GM23248 (cell line): Measurements from ENCODE around the gene FBXW4. TPM values are rescaled to one million over a fixed set of nuclear protein-coding genes. Genes with fewer than 3 reads are reported as not detected.

Source experiments
- DNase-seq: peaks from one replicate; pipeline ENCODE4 v3.0.0-alpha.2; 2015
- H2AFZ ChIP-seq: fragments of 200-600 bp; sonication (generic); 2 replicates; pipeline ENCODE4 v1.6.1; 2016; ENCODE audit warnings: antibody characterized with exemption
- H3F3A ChIP-seq: fragments of 200-600 bp; sonication (generic); 2 replicates; pipeline ENCODE4 v1.6.1; 2016; ENCODE audit warnings: mild to moderate bottlenecking, antibody characterized with exemption, mixed run types; ENCODE audit not compliant: insufficient read depth
- H3K27ac ChIP-seq: fragments of 200-600 bp; sonication (generic); 2 replicates; pipeline ENCODE4 v1.5.1; 2016; ENCODE audit warnings: mild to moderate bottlenecking
- H3K27me3 ChIP-seq: fragments of 200-600 bp; sonication (generic); replicated peaks from 2 replicates; pipeline ENCODE4 v1.6.1; 2016; ENCODE audit warnings: mild to moderate bottlenecking; ENCODE audit not compliant: insufficient read depth
- H3K36me3 ChIP-seq: fragments of 200-600 bp; sonication (generic); 2 replicates; pipeline ENCODE4 v1.6.1; 2016; ENCODE audit warnings: low read depth, mild to moderate bottlenecking
- H3K4me1 ChIP-seq: fragments of 200-600 bp; sonication (generic); 2 replicates; pipeline ENCODE4 v1.6.1; 2016; ENCODE audit warnings: mild to moderate bottlenecking; ENCODE audit not compliant: insufficient read depth
- H3K4me2 ChIP-seq: fragments of 200-600 bp; sonication (generic); one replicate; pipeline ENCODE4 v1.6.1; 2016; ENCODE audit warnings: mild to moderate bottlenecking; ENCODE audit not compliant: unreplicated experiment
- H3K4me3 ChIP-seq: fragments of 200-600 bp; sonication (generic); 2 replicates; pipeline ENCODE4 v1.5.1; 2016; ENCODE audit warnings: mild to moderate bottlenecking
- H3K79me2 ChIP-seq: fragments of 200-600 bp; sonication (generic); 2 replicates; pipeline ENCODE4 v1.6.1; 2016; ENCODE audit warnings: mild to moderate bottlenecking; ENCODE audit not compliant: insufficient read depth
- H3K9ac ChIP-seq: fragments of 200-600 bp; sonication (generic); 2 replicates; pipeline ENCODE4 v1.6.1; 2016; ENCODE audit warnings: mild to moderate bottlenecking
- H3K9me2 ChIP-seq: fragments of 200-600 bp; sonication (generic); 2 replicates; pipeline ENCODE4 v1.6.1; 2016; ENCODE audit warnings: mixed run types, mild to moderate bottlenecking, moderate library complexity; ENCODE audit not compliant: insufficient read depth
- H3K9me3 ChIP-seq: fragments of 200-600 bp; sonication (generic); one replicate; pipeline ENCODE4 v1.6.1; 2017; ENCODE audit warnings: low read depth
- H4K20me1 ChIP-seq: fragments of 200-600 bp; sonication (generic); 2 replicates; pipeline ENCODE4 v1.6.0; 2016; ENCODE audit not compliant: insufficient read depth
- EZH2 ChIP-seq: fragments of 200-600 bp; sonication (generic); IDR thresholded peaks from 2 replicates; pipeline ENCODE4 v1.6.1; 2018; ENCODE audit warnings: antibody characterized with exemption, mild to moderate bottlenecking; ENCODE audit not compliant: insufficient read depth, poor library complexity, severe bottlenecking
- EZH2phosphoT487 ChIP-seq: fragments of 200-600 bp; sonication (generic); IDR thresholded peaks from 2 replicates; pipeline ENCODE4 v1.6.1; 2018; ENCODE audit warnings: antibody characterized with exemption, moderate library complexity, mild to moderate bottlenecking, low read depth; ENCODE audit not compliant: insufficient read depth
- WGBS, 2 experiments: methylation state at CpG; one replicate each; pipeline ENCODE4 v1.1.6; 2015 to 2017; ENCODE audit warnings: low lambda C conversion rate in 2 of 2, low coverage in 1 of 2; ENCODE audit errors: missing lambda C conversion rate in 2 of 2; 5-methylcytosine and 5-hydroxymethylcytosine counted together
- in situ Hi-C: fragments of 300-500 bp; cut with MboI; formaldehyde crosslinking; loops from 2 replicates; pipeline ENCODE4 v1.15.0; 2020
- polyA plus RNA-seq: library from polyadenylated mRNA; unstranded; fragments of >200 nt; fragmentation: Nextera tagmentation; extraction: Ambion mirVana; gene quantifications from 2 replicates; pipeline ENCODE4 v1.2.1, GENCODE V29; 2016
- total RNA-seq: library from RNA; depleted of rRNA; stranded (reverse); fragments of >200 nt; shearing (Covaris generic); gene quantifications from 2 replicates; pipeline ENCODE4 v1.2.3, GENCODE V29; 2014

FBXW4 gene
- total and polyA plus RNA-seq, 2 experiments from 2014 or later = 4.6 to 18.7 TPM

DNA sequence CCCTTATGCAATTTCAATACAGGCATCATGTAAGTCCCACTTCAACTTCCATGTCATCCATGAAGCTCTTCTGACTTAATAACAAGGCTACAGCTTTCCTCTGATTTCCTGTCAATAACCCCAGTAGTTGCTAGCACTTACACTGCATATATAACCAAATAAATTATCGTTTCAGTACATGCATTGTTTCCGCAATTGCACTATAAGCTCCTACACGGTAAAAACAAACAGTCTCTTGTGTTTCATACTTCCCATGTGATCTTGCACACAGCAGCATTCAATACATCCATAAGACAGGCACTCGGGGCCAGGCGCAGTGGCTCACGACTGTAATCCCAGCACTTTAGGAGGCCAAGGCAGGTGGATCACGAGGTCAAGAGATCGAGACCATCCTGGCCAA lies 41.4 kb downstream of the FBXW4 start:
- in situ Hi-C loops = no loop called here
- Histone ChIP-seq H3K4me2 (no peak overlapping the region), H3K27ac (no peak overlapping the region), H3K9me3 (no peaks in the 10 kb centered on the region), H2AFZ (no peak overlapping the region), H3K4me1 (no peaks in the 10 kb centered on the region), H3K9me2 (no peaks in the 10 kb centered on the region), H3K9ac (no peak overlapping the region), H4K20me1 (no peaks in the 10 kb centered on the region), H3K4me3 (no peak overlapping the region), H3K36me3 (no peaks in the 10 kb centered on the region), H3K27me3 (no peaks in the 10 kb centered on the region), H3F3A (no peaks in the 10 kb centered on the region), H3K79me2 (no peaks in the 10 kb centered on the region)
- WGBS, 2 experiments = 98% methylated on average over 8 of the region's 8 CpGs
- no peak for DNase-seq
- TF ChIP-seq EZH2phosphoT487 (no peak), EZH2 (no peak)

DNA sequence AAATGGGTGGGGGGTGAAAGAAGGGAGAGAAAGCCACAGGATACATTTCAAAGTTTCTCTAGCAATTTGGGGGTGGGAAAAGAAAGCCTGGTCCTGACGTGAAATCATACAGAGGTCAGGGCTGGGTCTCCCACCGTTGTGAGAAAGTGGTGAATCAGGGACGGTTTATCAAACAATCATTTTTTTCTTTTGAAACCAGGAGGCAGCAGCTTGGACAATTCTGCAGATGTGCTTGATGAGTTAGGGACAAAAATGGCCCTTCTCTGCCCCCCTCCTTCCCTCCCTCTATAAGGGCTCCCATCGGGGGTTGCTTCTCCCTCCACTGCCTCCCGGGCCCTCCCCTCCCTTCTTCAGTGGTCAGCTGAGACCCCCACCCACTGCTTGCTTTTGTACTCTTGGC lies 43.6 kb downstream of the FBXW4 start:
- Histone ChIP-seq H3K36me3 (no peaks in the 10 kb centered on the region), H3K27me3 (no peaks in the 10 kb centered on the region), H3K4me1 (no peaks in the 10 kb centered on the region), H3K4me3 (no peak overlapping the region), H3K9ac (no peak overlapping the region), H2AFZ (no peak overlapping the region), H3K9me2 (no peaks in the 10 kb centered on the region), H4K20me1 (no peaks in the 10 kb centered on the region), H3K27ac (no peak overlapping the region), H3F3A (no peaks in the 10 kb centered on the region), H3K9me3 (no peaks in the 10 kb centered on the region), H3K79me2 (no peaks in the 10 kb centered on the region), H3K4me2 (no peak overlapping the region)
- DNase-seq = no peak
- in situ Hi-C loops = no loop called here
- 63 to 67% methylated on average over 5 of the region's 5 CpGs for WGBS, 2 experiments
- TF ChIP-seq EZH2 = no peak
- TF ChIP-seq EZH2phosphoT487 = no peak

DNA sequence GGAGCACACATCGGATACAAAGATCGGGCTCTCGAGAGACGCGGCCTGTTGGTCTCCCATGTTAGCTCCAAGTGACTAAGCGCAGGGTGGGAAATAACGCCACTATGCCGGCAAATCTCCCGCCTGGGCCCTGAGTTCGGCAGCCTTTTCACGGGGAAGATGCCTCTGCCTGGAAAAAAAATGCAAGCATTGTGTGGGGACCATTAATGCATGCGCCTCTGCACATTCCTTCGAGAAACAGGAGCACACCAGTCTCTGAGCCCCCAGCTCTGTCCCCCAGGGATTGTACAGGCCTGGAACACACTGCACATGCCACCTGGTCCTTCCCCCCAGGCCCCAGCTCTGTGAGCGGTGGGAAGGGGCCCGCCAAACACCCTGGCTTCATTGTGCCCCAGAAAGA lies 44.1 kb downstream of the FBXW4 start:
- in situ Hi-C loops = no loop called here
- no peaks in the 10 kb centered on the region for H3K9me3 ChIP-seq
- no peaks in the 10 kb centered on the region for H3K27me3 ChIP-seq
- no peaks in the 10 kb centered on the region for H3K79me2 ChIP-seq
- H3K9ac ChIP-seq = no peak overlapping the region
- H4K20me1 ChIP-seq = no peaks in the 10 kb centered on the region
- no peaks in the 10 kb centered on the region for H3K4me1 ChIP-seq
- no peak for DNase-seq
- WGBS, 2 experiments = 83 to 85% methylated on average over 15 of the region's 15 CpGs
- no peaks in the 10 kb centered on the region for H3F3A ChIP-seq
- H3K36me3 ChIP-seq = no peaks in the 10 kb centered on the region
- no peak overlapping the region for H2AFZ ChIP-seq
- H3K27ac ChIP-seq = no peak overlapping the region
- H3K9me2 ChIP-seq = no peaks in the 10 kb centered on the region
- H3K4me3 ChIP-seq = no peak overlapping the region
- TF ChIP-seq EZH2phosphoT487 (no peak), EZH2 (no peak)
- H3K4me2 ChIP-seq = no peak overlapping the region

- TF ChIP-seq EZH2 (no peak), EZH2phosphoT487 (no peak)
- H3K79me2 ChIP-seq = no peaks in the 10 kb centered on the region
Observed at GRCh38 chr10:101649525-101650085, 45.4 kb downstream of the FBXW4 start.

DNA sequence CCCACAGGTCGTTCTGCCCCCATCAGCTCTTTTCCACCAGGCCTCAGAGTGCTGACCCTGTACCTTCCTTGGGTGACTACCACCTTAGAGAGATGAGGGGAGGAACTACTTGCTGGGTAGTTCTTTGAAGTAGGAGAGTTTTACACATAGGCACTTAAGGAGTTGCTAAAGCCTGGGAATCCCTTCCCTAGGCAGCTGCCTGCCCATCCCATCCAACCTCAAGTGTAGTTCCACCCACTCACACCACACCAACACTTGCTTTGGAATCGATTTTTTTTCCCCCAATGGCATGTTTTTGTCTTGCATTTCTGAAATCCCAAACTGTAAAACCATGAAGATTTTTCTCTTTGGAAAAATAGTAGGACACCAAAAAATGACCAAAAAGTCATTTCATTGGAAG lies 47.7 kb downstream of the FBXW4 start:
- Histone ChIP-seq H3K4me3 (no peak overlapping the region), H3K9ac (no peak overlapping the region), H3K27ac (no peak overlapping the region), H3K9me3 (no peaks in the 10 kb centered on the region), H3K9me2 (no peaks in the 10 kb centered on the region), H3K36me3 (no peaks in the 10 kb centered on the region), H3F3A (no peaks in the 10 kb centered on the region), H3K79me2 (no peaks in the 10 kb centered on the region), H3K4me1 (no peaks in the 10 kb centered on the region), H4K20me1 (no peaks in the 10 kb centered on the region), H2AFZ (no peak overlapping the region), H3K27me3 (no peaks in the 10 kb centered on the region), H3K4me2 (no peak overlapping the region)
- TF ChIP-seq EZH2 (no peak), EZH2phosphoT487 (no peak)
- WGBS, 2 experiments = 95 to 96% methylated on average over 2 of the region's 2 CpGs
- in situ Hi-C loops = no loop called here
- no peak for DNase-seq

More at GRCh38 chr10:101649525-101650085, 45.4 kb downstream of the FBXW4 start:
- Histone ChIP-seq H3F3A (no peaks in the 10 kb centered on the region), H3K27ac (no peak overlapping the region), H3K4me3 (no peak overlapping the region), H3K9me3 (no peaks in the 10 kb centered on the region), H3K9ac (no peak overlapping the region), H3K4me2 (no peak overlapping the region), H4K20me1 (no peaks in the 10 kb centered on the region), H3K9me2 (no peaks in the 10 kb centered on the region), H3K27me3 (no peaks in the 10 kb centered on the region), H2AFZ (no peak overlapping the region), H3K4me1 (no peaks in the 10 kb centered on the region), H3K36me3 (no peaks in the 10 kb centered on the region)
- WGBS, 2 experiments = 68 to 76% methylated on average over 5 of the region's 5 CpGs
- in situ Hi-C loops = no loop called here
- DNase-seq = peak; percentile 18
